ENCODE results near the gene NR2F1.

NR2F1 gene

DNA sequence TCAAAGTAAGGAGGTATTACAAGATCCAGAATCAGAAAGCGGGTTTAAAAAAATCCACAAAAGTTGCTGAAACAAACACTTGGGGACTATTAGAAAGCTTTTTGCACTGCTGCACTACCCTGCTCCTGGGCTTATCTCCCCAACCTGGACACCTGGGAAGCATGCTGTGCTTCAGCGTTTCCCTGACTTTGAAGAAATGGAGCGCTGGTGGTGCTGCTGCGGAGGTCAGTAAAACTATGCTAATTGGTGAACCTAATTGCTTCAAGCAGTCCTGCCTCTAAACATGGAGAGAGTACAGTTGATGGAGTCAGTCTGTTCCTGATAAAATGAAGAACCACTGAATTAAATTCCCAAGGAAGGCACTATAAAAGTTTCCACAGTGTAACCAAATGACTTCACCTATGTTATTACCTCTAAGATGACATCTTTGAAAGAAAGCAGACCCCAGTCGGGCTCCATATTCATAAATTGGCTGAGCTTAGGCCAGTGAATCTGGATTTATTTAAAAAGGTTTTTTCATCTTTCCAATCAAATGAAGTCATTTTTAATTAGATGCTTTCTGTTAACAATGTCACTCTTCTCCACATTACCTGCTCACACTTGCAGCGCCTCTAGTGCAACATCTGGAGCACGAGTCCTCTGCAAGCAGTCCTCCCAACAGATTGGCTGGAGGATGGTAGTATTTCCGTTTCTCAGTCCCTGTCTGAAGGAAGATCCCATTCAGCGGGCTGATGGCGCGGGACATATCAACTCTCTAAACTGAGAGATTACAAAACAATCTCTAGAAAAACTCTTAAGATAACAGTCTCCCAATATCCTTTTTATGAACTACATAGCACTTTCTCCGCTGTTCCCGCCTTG, 13.5 kb upstream of the NR2F1 start:
- peaks cover 100% of the 10 kb centered on the region for H3K27me3 ChIP-seq
- no peaks in the 10 kb centered on the region for H3K36me3 ChIP-seq
- H3K27ac ChIP-seq = no peak overlapping the region
- peaks cover 6 to 13% of the 10 kb centered on the region in 2 experiments for H3K4me1 ChIP-seq (ENCODE audit: control insufficient read depth in 1 of 2, insufficient read depth in 1 of 2, low read depth in 1 of 2, low read length in 1 of 2)
- H3K4me3 ChIP-seq (ENCODE audit: low read depth in 1 of 2, low read length in 1 of 2) = no peak overlapping the region
- TF ChIP-seq, protein P1, sequence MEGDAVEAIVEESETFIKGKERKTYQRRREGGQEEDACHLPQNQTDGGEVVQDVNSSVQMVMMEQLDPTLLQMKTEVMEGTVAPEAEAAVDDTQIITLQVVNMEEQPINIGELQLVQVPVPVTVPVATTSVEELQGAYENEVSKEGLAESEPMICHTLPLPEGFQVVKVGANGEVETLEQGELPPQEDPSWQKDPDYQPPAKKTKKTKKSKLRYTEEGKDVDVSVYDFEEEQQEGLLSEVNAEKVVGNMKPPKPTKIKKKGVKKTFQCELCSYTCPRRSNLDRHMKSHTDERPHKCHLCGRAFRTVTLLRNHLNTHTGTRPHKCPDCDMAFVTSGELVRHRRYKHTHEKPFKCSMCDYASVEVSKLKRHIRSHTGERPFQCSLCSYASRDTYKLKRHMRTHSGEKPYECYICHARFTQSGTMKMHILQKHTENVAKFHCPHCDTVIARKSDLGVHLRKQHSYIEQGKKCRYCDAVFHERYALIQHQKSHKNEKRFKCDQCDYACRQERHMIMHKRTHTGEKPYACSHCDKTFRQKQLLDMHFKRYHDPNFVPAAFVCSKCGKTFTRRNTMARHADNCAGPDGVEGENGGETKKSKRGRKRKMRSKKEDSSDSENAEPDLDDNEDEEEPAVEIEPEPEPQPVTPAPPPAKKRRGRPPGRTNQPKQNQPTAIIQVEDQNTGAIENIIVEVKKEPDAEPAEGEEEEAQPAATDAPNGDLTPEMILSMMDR (IDR thresholded peaks at IDR 0.05) = no peak
- no peaks in the 10 kb centered on the region for H3K9me3 ChIP-seq

DNA sequence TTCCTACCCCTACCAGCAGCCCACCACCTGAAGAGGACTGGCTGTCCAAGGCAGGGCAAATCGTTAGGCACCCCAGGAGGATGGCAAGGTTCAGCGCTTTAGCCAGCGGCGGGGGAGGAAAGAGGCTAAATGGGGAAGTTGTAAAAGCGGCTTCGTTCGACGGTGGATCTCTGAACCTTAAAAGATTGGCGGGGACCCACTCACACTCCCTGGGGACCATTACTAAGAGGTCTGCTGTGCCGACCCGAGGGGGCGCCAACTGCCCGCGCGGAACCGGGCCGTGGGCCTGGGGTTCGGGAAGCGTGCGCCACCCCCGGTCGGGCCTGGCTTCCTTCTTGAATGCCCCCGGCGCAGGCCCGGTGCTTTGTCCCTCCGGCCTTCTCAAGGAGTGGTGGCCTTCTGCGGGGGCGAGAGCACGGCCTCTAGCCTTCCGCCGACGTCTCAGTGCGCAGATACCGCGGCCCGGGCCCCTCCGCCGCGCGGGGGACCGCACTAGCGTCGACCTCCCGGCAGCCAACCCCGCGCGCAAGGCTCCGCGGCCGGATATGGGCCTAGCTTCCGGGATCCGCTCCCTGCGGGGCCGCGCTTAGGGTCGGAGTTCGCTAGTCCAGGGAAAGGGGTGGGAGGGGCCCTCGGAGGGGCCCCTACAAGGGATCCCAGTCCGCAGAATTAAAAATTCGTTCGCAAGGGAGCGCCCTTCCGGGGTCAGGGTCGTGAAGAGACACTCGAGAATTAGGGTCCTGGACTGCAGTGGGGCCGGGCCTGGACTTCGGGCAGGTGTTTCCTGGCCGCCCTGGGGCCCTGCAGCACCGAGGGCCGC, 12.5 kb upstream of the NR2F1 start:
- Histone ChIP-seq H3K4me1 (ENCODE audit: control insufficient read depth in 1 of 2, insufficient read depth in 1 of 2, low read depth in 1 of 2, low read length in 1 of 2) (peaks cover 6 to 13% of the 10 kb centered on the region in 2 experiments), H3K36me3 (no peaks in the 10 kb centered on the region), H3K9me3 (no peaks in the 10 kb centered on the region), H3K27me3 (peaks cover 100% of the 10 kb centered on the region), H3K4me3 (ENCODE audit: low read depth in 1 of 2, low read length in 1 of 2) (peak overlapping the region; percentile 16 to 53), H3K27ac (no peak overlapping the region)
- TF ChIP-seq, protein P1 (IDR thresholded peaks at IDR 0.05) = no peak

DNA sequence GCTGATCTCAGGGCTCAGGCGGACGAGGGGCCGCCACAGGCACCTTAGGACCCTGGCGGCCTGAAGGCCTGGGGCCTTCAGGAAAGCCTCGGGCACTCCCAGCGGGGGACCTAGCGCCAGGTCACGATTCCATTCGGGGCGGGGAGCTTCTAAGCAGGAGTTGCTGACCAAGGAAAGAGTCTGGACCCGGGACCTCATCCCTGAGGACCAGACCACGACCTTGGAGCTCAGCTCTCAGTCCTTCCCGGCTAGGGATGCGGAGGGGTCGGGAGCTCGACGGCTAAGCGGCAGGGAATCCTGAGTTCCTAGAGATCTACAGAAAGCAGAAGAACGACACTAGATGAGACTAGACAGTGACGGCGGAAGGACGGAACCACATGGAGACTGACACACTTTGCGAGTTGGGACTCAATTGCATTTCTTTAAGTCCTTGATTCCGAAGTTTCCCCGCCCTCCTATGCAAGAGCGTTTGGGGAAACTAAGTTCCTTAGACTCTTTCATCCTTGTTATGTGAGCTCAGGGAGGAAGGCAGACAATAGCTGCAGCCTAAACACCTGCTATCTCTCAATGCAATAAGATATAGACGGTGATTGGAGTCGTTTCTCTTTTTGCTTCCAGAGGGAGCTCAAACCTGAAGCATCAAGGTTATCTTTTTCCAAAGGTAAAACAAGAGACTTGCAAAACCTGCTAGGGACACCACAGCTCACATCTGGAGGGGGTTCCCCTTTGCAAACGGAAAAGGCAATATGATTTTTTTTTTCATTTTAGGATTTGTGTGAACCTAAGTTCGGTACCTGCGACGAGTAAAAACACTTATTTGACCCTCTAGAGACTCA, 11.7 kb upstream of the NR2F1 start:
- Histone ChIP-seq H3K27ac (no peak overlapping the region), H3K27me3 (peaks cover 100% of the 10 kb centered on the region), H3K4me3 (ENCODE audit: low read depth in 1 of 2, low read length in 1 of 2) (peak overlapping the region in 1 of 2 experiments; percentile 53), H3K36me3 (no peaks in the 10 kb centered on the region), H3K4me1 (ENCODE audit: control insufficient read depth in 1 of 2, insufficient read depth in 1 of 2, low read depth in 1 of 2, low read length in 1 of 2) (peaks cover 6 to 13% of the 10 kb centered on the region in 2 experiments), H3K9me3 (no peaks in the 10 kb centered on the region)
- TF ChIP-seq, protein P1 (IDR thresholded peaks at IDR 0.05) = no peak

DNA sequence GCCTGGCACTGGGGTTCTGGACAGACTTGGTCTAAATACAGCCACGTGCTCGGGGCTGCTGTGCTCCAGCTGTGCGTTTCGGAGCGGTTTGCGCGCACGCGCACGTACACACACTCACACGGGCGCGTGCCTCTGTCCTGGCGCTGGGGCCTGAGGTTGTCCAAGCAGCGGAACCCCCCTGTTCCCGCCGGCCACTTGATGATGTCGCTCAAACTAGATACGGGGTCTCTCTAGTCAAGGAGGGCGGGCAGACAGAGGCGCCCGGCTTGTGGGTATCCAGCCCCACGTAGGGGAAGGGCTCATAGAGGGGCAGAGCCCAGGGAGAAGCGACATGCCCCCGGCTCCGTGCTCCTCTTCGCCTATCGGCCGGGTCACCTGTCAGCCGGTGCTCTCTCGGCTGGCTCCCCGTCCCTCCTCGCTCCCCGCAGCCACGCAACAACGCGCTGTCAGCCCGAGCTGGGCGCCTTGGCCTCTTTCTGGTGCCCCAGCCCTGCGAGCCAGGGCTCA, 10.9 kb upstream of the NR2F1 start:
- H3K4me1 ChIP-seq (ENCODE audit: control insufficient read depth in 1 of 2, insufficient read depth in 1 of 2, low read depth in 1 of 2, low read length in 1 of 2) = peaks cover 6 to 13% of the 10 kb centered on the region in 2 experiments
- H3K27me3 ChIP-seq = peaks cover 100% of the 10 kb centered on the region
- no peaks in the 10 kb centered on the region for H3K36me3 ChIP-seq
- H3K9me3 ChIP-seq = no peaks in the 10 kb centered on the region
- no peak overlapping the region for H3K4me3 ChIP-seq (ENCODE audit: low read depth in 1 of 2, low read length in 1 of 2)
- TF ChIP-seq, protein P1 (IDR thresholded peaks at IDR 0.05) = no peak
- H3K27ac ChIP-seq = no peak overlapping the region

Data from neutrophil (primary cell).